ENCODE results near the gene ID3.
A peak's percentile ranks its signal among the peaks of the same experiment; 100 is the strongest.

Gene ID3

GRCh38 chr1:23562137-23562876 lies 3.0 kb upstream of the ID3 start:
- DNase-seq (ENCODE audit: insufficient read length) (no peak), FAIRE-seq (no peak)
- TF ChIP-seq POLR2A (IDR thresholded peaks at IDR 0.05; ENCODE audit: low read depth, low read length): no peak
- no peak for TF ChIP-seq TAF1 (IDR thresholded peaks at IDR 0.05; ENCODE audit: borderline replicate concordance, low read depth, low read length)
- no peak for TF ChIP-seq POLR2AphosphoS5 (IDR thresholded peaks at IDR 0.05; ENCODE audit: low read depth, low read length)

DNA sequence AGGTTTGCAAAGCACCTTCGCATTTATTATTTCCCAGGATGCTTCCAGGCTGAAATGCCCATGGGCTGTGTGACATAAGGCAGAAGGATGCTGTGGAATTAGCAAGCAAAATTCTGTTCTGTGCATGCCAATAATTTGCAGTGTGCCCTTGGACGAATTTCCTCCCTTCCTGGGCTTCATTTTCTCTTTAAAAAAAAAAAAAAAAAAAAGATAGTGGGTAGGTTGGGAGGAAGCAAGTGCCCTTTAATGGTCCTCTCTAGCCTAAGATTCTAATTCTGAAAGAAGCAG lies 2.5 kb upstream of the ID3 start:
- DNase-seq (ENCODE audit: insufficient read length) (no peak), FAIRE-seq (no peak)
- no peak for TF ChIP-seq POLR2AphosphoS5 (IDR thresholded peaks at IDR 0.05; ENCODE audit: low read depth, low read length)

GRCh38 chr1:23561076-23561812 lies 1.9 kb upstream of the ID3 start:
- FAIRE-seq: no peak
- no peak for DNase-seq (ENCODE audit: insufficient read length)
- TF ChIP-seq POLR2AphosphoS5 (IDR thresholded peaks at IDR 0.05; ENCODE audit: low read depth, low read length) (no peak), TAF1 (IDR thresholded peaks at IDR 0.05; ENCODE audit: borderline replicate concordance, low read depth, low read length) (no peak), POLR2A (IDR thresholded peaks at IDR 0.05; ENCODE audit: low read depth, low read length) (no peak)

DNA sequence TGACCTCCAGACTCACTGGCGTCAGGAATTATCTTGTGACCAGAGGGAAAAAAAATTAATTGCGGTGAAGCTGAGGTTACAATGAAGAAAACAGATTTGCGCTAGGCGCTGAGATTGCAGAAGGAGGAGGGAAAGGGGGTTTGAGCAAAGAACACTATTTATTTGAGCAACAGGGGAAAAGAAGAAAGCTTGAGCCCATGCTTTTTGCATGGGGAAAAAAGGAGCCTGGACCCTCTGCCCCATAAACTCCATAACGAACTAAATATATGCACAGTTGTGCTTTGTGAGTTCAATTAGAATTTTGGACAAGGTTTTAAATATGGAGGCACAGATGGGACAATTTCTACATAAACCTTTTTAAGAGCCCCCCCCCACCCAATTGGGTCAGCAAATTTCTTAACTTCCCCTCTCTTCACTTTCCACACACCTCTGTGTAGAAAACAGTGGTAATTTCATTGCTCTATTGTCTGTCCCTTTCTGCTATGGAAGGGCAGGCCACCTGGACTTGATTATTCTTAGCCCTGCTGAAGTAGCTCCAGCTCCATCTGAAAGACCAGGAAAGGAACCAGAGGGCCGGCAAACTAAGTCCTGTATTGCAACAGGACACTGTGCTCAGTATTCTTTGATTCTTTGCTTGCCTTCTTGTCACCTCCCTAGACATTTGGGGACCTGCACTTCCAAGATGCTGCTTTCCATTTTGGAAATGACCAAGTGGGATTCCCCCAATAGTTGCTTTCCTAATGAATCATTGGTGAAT lies 862 bp upstream of the ID3 start:
- FAIRE-seq (no peak), DNase-seq (ENCODE audit: insufficient read length) (no peak)
- TF ChIP-seq POLR2AphosphoS5 (IDR thresholded peaks at IDR 0.05; ENCODE audit: low read depth, low read length) (no peak), TAF1 (IDR thresholded peaks at IDR 0.05; ENCODE audit: borderline replicate concordance, low read depth, low read length) (no peak), POLR2A (IDR thresholded peaks at IDR 0.05; ENCODE audit: low read depth, low read length) (no peak)

GRCh38 chr1:23558872-23559135 lies 497 bp downstream of the ID3 start:
- DNase-seq (ENCODE audit: insufficient read length) (no peak), FAIRE-seq (no peak)
- no peak for TF ChIP-seq TAF1 (IDR thresholded peaks at IDR 0.05; ENCODE audit: borderline replicate concordance, low read depth, low read length)
- no peak for TF ChIP-seq POLR2A (IDR thresholded peaks at IDR 0.05; ENCODE audit: low read depth, low read length)
- no peak for TF ChIP-seq POLR2AphosphoS5 (IDR thresholded peaks at IDR 0.05; ENCODE audit: low read depth, low read length)

GRCh38 chr1:23558140-23558871 lies 995 bp downstream of the ID3 start:
- FAIRE-seq: no peak

DNA sequence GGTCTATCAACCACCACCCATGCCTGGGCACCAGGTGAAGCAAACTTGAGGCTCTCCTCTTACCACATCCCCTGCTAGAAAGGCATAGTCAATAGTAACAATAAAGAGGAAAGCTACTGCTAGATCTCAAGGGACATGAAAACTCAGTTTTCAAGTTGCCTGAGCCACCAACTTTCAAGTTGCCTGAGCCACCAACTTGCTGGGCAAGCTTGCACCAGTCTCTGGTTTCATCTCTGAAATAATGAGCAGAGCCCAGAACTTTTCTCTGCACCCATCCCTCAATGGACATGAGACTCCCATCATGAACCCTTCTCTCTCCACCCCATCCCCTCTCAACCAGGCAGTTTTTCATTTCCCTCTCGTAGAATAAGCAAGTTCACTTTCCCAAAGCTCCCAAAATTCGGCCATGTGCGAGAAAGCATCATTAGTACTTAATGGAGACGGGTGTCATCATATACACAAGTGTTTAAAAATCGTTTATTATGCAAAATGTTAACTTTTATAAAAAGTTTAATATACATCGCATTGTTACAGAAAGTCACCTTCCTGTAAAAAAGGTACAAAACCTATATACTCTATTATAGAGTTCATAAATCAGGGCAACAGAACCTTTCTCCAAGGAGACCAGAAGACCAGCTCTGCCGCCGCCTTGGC lies 1.7 kb downstream of the ID3 start:
- FAIRE-seq: no peak
- no peak; the same call in 1 of the 2 replicates for TF ChIP-seq POLR2A (IDR thresholded peaks at IDR 0.05; ENCODE audit: low read depth, low read length)
- TF ChIP-seq TAF1 (IDR thresholded peaks at IDR 0.05; ENCODE audit: borderline replicate concordance, low read depth, low read length): no peak
- no peak for DNase-seq (ENCODE audit: insufficient read length)

More at GRCh38 chr1:23558140-23558871, 995 bp downstream of the ID3 start:
- no peak for DNase-seq (ENCODE audit: insufficient read length)
- no peak for TF ChIP-seq TAF1 (IDR thresholded peaks at IDR 0.05; ENCODE audit: borderline replicate concordance, low read depth, low read length)
- TF ChIP-seq POLR2A (IDR thresholded peaks at IDR 0.05; ENCODE audit: low read depth, low read length): peak; percentile 63; the same call in 1 of the 2 replicates
- TF ChIP-seq POLR2AphosphoS5 (IDR thresholded peaks at IDR 0.05; ENCODE audit: low read depth, low read length): peak; percentile 38; the same call in 1 of the 2 replicates

DNA sequence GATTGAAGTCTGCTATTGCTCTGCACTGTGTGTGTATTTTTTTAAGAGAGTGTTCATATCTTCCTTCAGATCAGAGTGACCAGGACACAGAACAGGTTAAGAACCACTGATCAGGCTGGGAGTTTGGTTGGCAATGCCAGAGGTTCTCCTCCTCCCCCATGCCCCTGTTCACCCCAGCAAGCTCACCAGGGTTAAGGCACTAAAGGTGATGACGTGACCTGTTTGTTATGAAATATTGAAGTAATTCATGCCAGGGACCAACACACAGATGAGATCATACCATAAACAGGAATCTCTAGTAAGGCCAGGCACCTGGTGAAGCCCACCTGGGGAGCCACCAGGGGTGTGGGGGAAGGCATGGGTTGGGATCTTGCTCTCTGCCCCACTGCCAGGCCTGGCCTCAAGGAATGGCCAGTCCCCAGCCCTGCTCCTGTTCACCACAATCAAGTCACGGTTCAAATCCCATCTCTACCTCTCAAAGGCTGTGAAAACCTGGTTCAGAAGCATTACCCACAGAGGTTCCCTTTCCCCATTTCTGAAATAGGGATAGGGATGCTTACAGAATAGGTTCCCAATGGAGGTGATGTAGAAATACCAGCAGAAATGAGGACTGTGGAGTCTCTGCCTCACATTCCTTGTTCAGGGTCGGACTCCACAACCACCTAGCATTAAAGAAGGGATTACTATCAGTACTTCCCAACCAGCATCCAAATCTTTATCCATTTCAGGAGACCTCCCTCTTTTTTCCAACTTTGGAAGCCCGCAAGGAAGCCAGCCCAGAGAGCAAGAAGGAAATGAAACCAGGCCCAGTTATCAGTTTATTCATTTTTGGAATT lies 2.4 kb downstream of the ID3 start:
- FAIRE-seq (no peak), DNase-seq (ENCODE audit: insufficient read length) (no peak)
- TF ChIP-seq POLR2AphosphoS5 (IDR thresholded peaks at IDR 0.05; ENCODE audit: low read depth, low read length) (peak; percentile 76), POLR2A (IDR thresholded peaks at IDR 0.05; ENCODE audit: low read depth, low read length) (peak; percentile 66), TAF1 (IDR thresholded peaks at IDR 0.05; ENCODE audit: borderline replicate concordance, low read depth, low read length) (no peak)

DNA sequence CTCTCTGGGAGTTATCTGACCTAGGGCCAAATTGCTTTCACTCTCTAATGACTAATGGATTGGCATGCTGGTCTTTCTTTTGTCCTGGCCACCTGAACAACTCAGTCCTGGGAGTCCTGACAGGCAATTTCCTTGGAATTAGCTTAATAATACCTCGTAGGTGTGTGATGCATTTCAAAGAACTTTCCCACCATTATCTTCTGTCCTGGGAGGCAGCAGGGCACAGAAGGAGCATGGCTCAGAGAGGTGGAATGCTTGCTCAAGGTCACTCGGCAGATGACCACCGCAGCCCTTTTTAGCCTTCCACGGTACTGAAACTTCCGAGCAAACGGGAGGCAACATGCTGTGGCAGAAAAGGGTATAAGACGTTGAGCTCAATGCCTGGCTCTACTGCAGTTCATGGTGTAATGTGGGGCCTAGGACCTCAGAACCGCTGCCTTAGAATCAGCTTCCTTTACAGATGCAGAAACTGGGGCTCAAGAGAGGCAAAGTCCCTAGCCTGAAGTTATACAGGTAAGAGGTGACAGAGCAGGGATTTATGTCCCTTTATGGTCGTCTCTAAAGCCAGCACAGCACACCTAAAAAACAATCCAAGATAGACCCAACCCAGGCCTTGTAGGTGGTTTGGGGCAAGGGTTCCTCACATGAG lies 3.2 kb downstream of the ID3 start:
- FAIRE-seq (no peak), DNase-seq (ENCODE audit: insufficient read length) (no peak)
- TF ChIP-seq POLR2A (IDR thresholded peaks at IDR 0.05; ENCODE audit: low read depth, low read length) (no peak), POLR2AphosphoS5 (IDR thresholded peaks at IDR 0.05; ENCODE audit: low read depth, low read length) (no peak)
